Ovary (tissue), 9 donors: ENCODE results near the gene ANKMY1. TPM values are rescaled to one million over a fixed set of nuclear protein-coding genes. Genes with fewer than 3 reads are reported as not detected.
"Not testable (repeated sequence)": the region's sequence is repeated elsewhere in the genome, so short reads cannot be mapped to it uniquely, and the experiment has no call there.

Source experiments
- DNase-seq, 5 donors: peaks; one replicate each; pipeline ENCODE4 v3.0.0-alpha.2; 2019 to 2020
- H3K27ac ChIP-seq, 2 donors: fragments of 200-600 bp; one replicate each; pipeline versions ENCODE4 v1.5.1 to v1.8.0; 2019 to 2022
- H3K27me3 ChIP-seq: fragments of 200-600 bp; one replicate; pipeline ENCODE4 v1.8.0; 2022
- H3K36me3 ChIP-seq: fragments of 200-600 bp; sonication (generic); one replicate; pipeline ENCODE4 v1.5.1; 2019
- H3K4me1 ChIP-seq: one replicate; pipeline ENCODE4 v1.8.1; 2013; ENCODE audit warnings: mild to moderate bottlenecking, moderate library complexity; ENCODE audit not compliant: insufficient read depth
- H3K4me3 ChIP-seq: fragments of 200-600 bp; sonication (generic); one replicate; pipeline ENCODE4 v1.5.1; 2017
- H3K9me3 ChIP-seq, 2 donors: fragments of 200-600 bp in 1 of 2; sonication (generic) in 1 of 2; one replicate each; pipeline versions ENCODE4 v1.5.1 to v1.8.1; 2013 to 2019; ENCODE audit warnings: mild to moderate bottlenecking in 1 of 2, moderate library complexity in 1 of 2
- EP300 ChIP-seq: sonication (generic); formaldehyde crosslinking; IDR thresholded peaks from one replicate; pipeline ENCODE4 v1.6.1; 2017; ENCODE audit warnings: antibody characterized with exemption
- POLR2A ChIP-seq: fragments of 450-650 bp; IDR thresholded peaks from one replicate; pipeline ENCODE4 v1.6.1; 2017; ENCODE audit warnings: antibody characterized with exemption, mild to moderate bottlenecking, moderate library complexity
- WGBS, 3 donors: extraction: QIAGEN DNeasy Blood & Tissue Kit in 1 of 3; methylation state at CpG; one replicate each; pipeline versions ENCODE4 v1.1.5 to v1.1.7; 2013 to 2017; 5-methylcytosine and 5-hydroxymethylcytosine counted together
- intact Hi-C, 4 donors: fragments of 100-400 bp; cut with DNase I; formaldehyde crosslinking; loops; one replicate each; pipeline versions ENCODE4 v1.11.0 to v1.15.1; 2022 to 2023
- polyA plus RNA-seq, 2 donors: library from polyadenylated mRNA; stranded (reverse); fragments of 200-250 nt in 1 of 2; fragments of 350-450 nt in 1 of 2; fragmentation: Illumina TruSeq in 1 of 2; extraction: RNeasy Lipid Tissue Mini Kit (QIAGEN cat#74804) in 1 of 2; gene quantifications; one replicate each; pipeline ENCODE4 v1.2.3, GENCODE V29; 2013 to 2014
- total RNA-seq, 7 donors: library from RNA; depleted of rRNA in 2 of 7; stranded (reverse); fragments of >200 nt in 2 of 7; fragmentation: NEBNext Ultra II Directional in 3 of 7; extraction: Animal tissue kit (Norgen Biotek cat#: 25700) in 3 of 7; gene quantifications; one replicate each; pipeline versions ENCODE4 v1.1.0 to v1.2.4, GENCODE V29; 2016 to 2023
- TF ChIP-seq, protein P1 (sequence below), 3 donors: fragments of 450-650 bp in 2 of 3; fragments of 200-600 bp in 1 of 3; IDR thresholded peaks; one replicate each; pipeline versions ENCODE4 v1.5.1 to v1.8.0; 2016 to 2022; ENCODE audit warnings: antibody characterized with exemption in 3 of 3, mild to moderate bottlenecking in 1 of 3
- donor health status: DM: no; HTN: no; CAD: no; lungs with moderate emphysema.
- donor health status: DM: no; HTN: no; CAD: no.
- donor health status: Bipolar disorder and iron deficiency.
- donor health status: DM: yes; HTN: yes; CAD: no.
- donor health status: DM: no; HTN: no; CAD: no.
- donor health status: DM: yes; HTN: yes; CAD: no.

ANKMY1 gene
- total and polyA plus RNA-seq, 9 donors: 11.5 to 24.2 (median 19.0) TPM

DNA sequence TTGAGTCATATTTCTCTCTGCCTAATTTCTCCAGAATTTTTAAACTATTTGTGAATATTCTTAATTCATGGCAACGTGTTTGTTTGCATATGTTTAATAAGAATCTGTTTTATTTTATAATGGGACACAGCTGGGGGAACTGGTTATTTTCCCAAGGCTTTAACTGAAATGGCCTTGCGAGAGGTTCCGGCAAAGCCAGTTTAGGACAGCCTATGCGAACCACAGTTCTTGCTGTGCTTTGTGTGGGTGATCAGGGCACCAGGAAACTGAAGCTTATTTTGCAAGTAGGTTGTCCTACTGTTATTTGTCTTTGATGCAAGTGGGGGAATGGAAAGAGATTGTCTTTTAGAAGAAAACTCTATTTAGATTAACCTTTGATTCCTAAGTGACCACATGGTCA, 6.5 kb downstream of the ANKMY1 start:
- H3K9me3 ChIP-seq: no peaks in the 10 kb centered on the region
- H3K4me1 ChIP-seq: peaks cover 3% of the 10 kb centered on the region
- H3K36me3 ChIP-seq: no peaks in the 10 kb centered on the region
- H3K27me3 ChIP-seq: no peaks in the 10 kb centered on the region
- intact Hi-C loops: no loop called here
- no peak overlapping the region for H3K27ac ChIP-seq
- WGBS, 3 donors: 87 to 92% (median 88%) methylated on average over 4 of the region's 4 CpGs
- no peak overlapping the region for H3K4me3 ChIP-seq
- DNase-seq: no peak
- no peak for TF ChIP-seq POLR2A
- TF ChIP-seq, protein P1, sequence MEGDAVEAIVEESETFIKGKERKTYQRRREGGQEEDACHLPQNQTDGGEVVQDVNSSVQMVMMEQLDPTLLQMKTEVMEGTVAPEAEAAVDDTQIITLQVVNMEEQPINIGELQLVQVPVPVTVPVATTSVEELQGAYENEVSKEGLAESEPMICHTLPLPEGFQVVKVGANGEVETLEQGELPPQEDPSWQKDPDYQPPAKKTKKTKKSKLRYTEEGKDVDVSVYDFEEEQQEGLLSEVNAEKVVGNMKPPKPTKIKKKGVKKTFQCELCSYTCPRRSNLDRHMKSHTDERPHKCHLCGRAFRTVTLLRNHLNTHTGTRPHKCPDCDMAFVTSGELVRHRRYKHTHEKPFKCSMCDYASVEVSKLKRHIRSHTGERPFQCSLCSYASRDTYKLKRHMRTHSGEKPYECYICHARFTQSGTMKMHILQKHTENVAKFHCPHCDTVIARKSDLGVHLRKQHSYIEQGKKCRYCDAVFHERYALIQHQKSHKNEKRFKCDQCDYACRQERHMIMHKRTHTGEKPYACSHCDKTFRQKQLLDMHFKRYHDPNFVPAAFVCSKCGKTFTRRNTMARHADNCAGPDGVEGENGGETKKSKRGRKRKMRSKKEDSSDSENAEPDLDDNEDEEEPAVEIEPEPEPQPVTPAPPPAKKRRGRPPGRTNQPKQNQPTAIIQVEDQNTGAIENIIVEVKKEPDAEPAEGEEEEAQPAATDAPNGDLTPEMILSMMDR (IDR thresholded peaks at IDR 0.05): no peak
- TF ChIP-seq EP300: no peak

DNA sequence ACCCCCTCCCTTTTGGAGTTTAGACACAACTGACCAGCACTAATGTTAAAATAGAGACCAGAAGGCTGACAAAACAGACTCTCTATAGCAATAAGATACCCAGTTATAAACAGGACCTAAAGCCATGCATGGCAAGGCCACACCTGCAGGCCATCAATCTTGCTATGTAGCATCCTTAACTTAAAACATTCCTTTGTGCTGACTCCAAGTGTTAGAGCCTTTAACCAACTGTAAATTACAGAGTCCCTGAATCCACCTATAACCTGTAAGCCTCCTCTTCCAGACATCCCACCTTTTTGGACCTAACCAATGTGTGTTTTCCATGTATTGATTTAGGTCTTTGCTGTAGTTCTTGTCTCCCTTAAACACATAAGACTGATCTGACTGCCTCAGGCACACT, 17.9 kb downstream of the ANKMY1 start:
- Histone ChIP-seq H3K27ac (no peak overlapping the region), H3K9me3 (no peaks in the 10 kb centered on the region), H3K27me3 (no peaks in the 10 kb centered on the region), H3K4me3 (no peak overlapping the region), H3K4me1 (no peaks in the 10 kb centered on the region), H3K36me3 (no peaks in the 10 kb centered on the region)
- DNase-seq: no peak
- intact Hi-C loops: no loop called here
- TF ChIP-seq EP300: no peak
- TF ChIP-seq POLR2A: no peak
- TF ChIP-seq, protein P1 (IDR thresholded peaks at IDR 0.05): no peak

DNA sequence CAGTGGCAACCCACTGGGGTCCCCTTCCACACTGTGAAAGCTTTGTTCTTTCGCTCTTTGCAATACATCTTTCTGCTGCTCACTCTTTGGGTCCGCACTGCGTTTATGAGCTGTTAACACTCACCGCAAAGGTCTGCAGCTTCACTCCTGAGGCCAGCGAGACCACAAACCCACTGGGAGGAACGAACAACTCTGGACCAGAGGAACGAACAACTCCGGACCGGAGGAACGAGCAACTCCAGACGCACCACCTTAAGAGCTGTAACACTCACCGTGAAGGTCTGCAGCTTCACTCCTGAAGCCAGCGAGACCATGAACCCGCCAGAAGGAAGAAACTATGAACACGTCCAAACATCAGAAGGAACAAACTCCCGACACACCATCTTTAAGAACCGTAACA, 18.7 kb downstream of the ANKMY1 start:
- H3K4me1 ChIP-seq, H3K27me3 ChIP-seq, H3K9me3 ChIP-seq, DNase-seq, H3K27ac ChIP-seq, intact Hi-C loops, H3K4me3 ChIP-seq, H3K36me3 ChIP-seq: not testable (repeated sequence)
- 96 to 98% (median 97%) methylated on average over 17 of the region's 17 CpGs for WGBS, 3 donors

DNA sequence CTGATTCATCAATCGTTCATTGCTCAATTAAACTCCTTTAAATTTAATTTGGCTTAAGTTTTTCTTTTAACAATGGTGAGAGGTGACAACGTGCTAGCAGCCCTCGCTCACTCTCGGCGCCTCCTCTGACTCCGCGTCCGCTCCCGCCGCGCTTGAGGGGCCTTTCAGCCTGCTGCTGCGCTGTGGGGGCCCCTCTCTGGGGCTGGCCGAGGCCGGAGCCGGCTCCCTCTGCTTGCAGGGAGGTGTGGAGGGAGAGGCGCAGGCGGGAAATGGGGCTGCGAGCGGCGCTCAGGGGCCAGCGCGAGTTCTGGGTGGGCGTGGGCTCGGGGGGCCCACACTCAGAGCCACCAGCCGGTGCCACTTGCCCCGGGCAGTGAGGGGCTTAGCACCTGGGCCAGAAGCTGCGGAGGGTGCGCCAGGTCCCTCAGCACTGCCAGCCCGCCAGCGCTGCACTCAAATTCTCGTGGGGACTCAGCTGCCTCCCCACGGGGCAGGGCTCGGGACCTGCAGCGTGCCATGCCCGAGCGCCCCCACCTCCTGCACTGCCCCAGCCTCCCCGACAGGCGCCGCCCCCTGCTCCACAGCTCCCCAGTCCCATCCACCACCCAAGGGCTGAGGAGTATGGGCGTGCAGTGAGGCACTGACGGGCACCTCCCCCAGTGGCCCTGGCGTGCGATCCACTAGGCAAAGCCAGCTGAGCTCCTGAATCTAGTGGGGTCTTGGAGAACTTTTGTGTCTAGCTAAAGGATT, 19.6 kb downstream of the ANKMY1 start:
- no peaks in the 10 kb centered on the region for H3K4me1 ChIP-seq
- intact Hi-C loops: no loop called here
- WGBS, 3 donors: 94 to 96% (median 95%) methylated on average over 42 to 43 of the region's 43 CpGs
- TF ChIP-seq EP300 (no peak), POLR2A (no peak)
- TF ChIP-seq, protein P1 (IDR thresholded peaks at IDR 0.05): no peak
- no peak overlapping the region for H3K27ac ChIP-seq
- no peaks in the 10 kb centered on the region for H3K27me3 ChIP-seq
- H3K36me3 ChIP-seq: no peaks in the 10 kb centered on the region
- H3K9me3 ChIP-seq: no peaks in the 10 kb centered on the region
- DNase-seq: no peak
- H3K4me3 ChIP-seq: no peak overlapping the region

DNA sequence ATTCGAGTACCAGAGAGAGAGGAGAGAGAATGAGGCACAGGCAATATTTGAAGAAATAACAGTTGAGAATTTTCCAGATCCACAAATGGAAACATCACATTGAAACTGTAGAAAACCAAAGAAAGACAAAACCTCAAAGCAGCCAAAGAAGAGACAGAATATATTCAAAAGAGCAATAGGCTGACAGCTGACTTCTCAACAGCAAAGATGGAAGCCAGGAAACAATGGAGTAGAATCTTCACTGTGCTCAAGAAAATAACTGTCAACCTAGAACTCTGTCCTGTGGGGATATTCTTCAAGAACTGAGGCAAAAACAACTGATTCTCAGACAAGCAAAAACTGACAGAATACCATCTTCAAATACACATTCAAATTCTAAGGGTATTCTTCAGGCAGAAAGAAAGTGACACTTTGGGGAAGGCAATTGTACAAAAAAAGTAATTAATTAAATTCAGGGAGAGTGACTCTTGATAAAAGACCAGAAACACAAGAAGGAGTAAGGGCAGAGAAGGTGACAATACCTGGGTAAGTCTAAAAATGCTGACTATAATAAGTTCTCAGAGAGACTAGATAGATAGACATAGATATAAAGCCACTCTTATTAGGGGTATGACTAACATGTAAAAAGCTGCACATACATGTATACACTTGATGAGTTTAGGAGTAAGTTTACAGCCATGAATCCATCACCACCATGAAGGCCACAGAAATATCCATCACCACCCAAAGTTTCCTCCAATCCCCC, 25.6 kb downstream of the ANKMY1 start:
- 95 to 100% (median 98%) methylated on average over 1 of the region's 1 CpG for WGBS, 3 donors
- Histone ChIP-seq H3K27me3 (no peaks in the 10 kb centered on the region), H3K36me3 (no peaks in the 10 kb centered on the region), H3K4me1 (no peaks in the 10 kb centered on the region), H3K4me3 (no peak overlapping the region), H3K9me3 (no peaks in the 10 kb centered on the region), H3K27ac (no peak overlapping the region)
- DNase-seq: no peak
- intact Hi-C loops: no loop called here
- TF ChIP-seq POLR2A (no peak), EP300 (no peak)
- TF ChIP-seq, protein P1 (IDR thresholded peaks at IDR 0.05): no peak
